ENCODE data around the gene ERO1A.

The ERO1A gene

GRCh38 chr14:52694761-52695480, 437 bp downstream of the ERO1A start:
- no peak for DNase-seq

GRCh38 chr14:52693532-52693931, 1.8 kb downstream of the ERO1A start:
- DNase-seq, result no peak

- no peak for DNase-seq
These were observed 2.3 kb downstream of the ERO1A start for GRCh38 chr14:52693036-52693435.

GRCh38 chr14:52692248-52692962, 3.0 kb downstream of the ERO1A start:
- no peak for DNase-seq

GRCh38 chr14:52690983-52691760, 4.2 kb downstream of the ERO1A start:
- DNase-seq, result peak; percentile 35

- DNase-seq, result no peak
These were observed 9.2 kb downstream of the ERO1A start for GRCh38 chr14:52686176-52686575.

- DNase-seq, result no peak
These were observed 11.3 kb downstream of the ERO1A start for GRCh38 chr14:52683985-52684520.

- no peak for DNase-seq
These were observed 16.8 kb downstream of the ERO1A start for GRCh38 chr14:52678591-52678990.

- no peak for DNase-seq
These were observed 31.5 kb downstream of the ERO1A start for GRCh38 chr14:52663850-52664249.

GRCh38 chr14:52661314-52661713, 34.0 kb downstream of the ERO1A start:
- no peak for DNase-seq

- DNase-seq, result no peak
These were observed 34.5 kb downstream of the ERO1A start for GRCh38 chr14:52660832-52661231.

- no peak for DNase-seq
These were observed 35.0 kb downstream of the ERO1A start for GRCh38 chr14:52660325-52660724.

- no peak for DNase-seq
These were observed 38.5 kb downstream of the ERO1A start for GRCh38 chr14:52656905-52657304.

- DNase-seq, result no peak
These were observed 44.6 kb downstream of the ERO1A start for GRCh38 chr14:52650774-52651173.

GRCh38 chr14:52649511-52649910, 45.8 kb downstream of the ERO1A start:
- DNase-seq, result no peak

- DNase-seq, result no peak
These were observed 53.6 kb downstream of the ERO1A start for GRCh38 chr14:52641745-52642144.

GRCh38 chr14:52640137-52640536, 55.2 kb downstream of the ERO1A start:
- no peak for DNase-seq

GRCh38 chr14:52619687-52620086, 75.7 kb downstream of the ERO1A start:
- no peak for DNase-seq

- no peak for DNase-seq
These were observed 76.8 kb downstream of the ERO1A start for GRCh38 chr14:52618602-52619001.

GRCh38 chr14:52610187-52610586, 85.2 kb downstream of the ERO1A start:
- DNase-seq, result no peak

- no peak for DNase-seq
These were observed 85.8 kb downstream of the ERO1A start for GRCh38 chr14:52609445-52610044.

GRCh38 chr14:52607061-52607460, 88.3 kb downstream of the ERO1A start:
- DNase-seq, result no peak

GRCh38 chr14:52602131-52602530, 93.2 kb downstream of the ERO1A start:
- no peak for DNase-seq

All from NCI-H1417 treated with DMSO at 0.1 percent for 48 hours (cell line).